Prostate gland (tissue), 2 donors: Measurements from ENCODE around the gene TP53I11. TPM values are rescaled to one million over a fixed set of nuclear protein-coding genes. Genes with fewer than 3 reads are reported as not detected.

ENCODE experiments used
- DNase-seq: peaks from one replicate; pipeline ENCODE4 v3.0.0-alpha.2; 2019; ENCODE audit warnings: low spot score
- H3K27ac ChIP-seq, 2 donors: fragments of 200-600 bp; sonication (generic); 2 replicates each; pipeline ENCODE4 v1.5.1; 2017 to 2019
- H3K27me3 ChIP-seq: fragments of 200-600 bp; sonication (generic); replicated peaks from 2 replicates; pipeline ENCODE4 v1.5.1; 2019; ENCODE audit not compliant: insufficient read depth
- H3K36me3 ChIP-seq, 2 donors: fragments of 200-600 bp; sonication (generic); 1 replicate in 1 of 2; 2 replicates in 1 of 2; pipeline versions ENCODE4 v1.5.1 to v1.8.1; 2017 to 2019
- H3K4me1 ChIP-seq: fragments of 200-600 bp; sonication (generic); replicated peaks from 2 replicates; pipeline ENCODE4 v1.5.1; 2019
- H3K4me3 ChIP-seq, 2 donors: fragments of 200-600 bp; sonication (generic); 2 replicates each; pipeline ENCODE4 v1.5.1; 2017 to 2019
- H3K9me3 ChIP-seq: fragments of 200-600 bp; sonication (generic); 2 replicates; pipeline ENCODE4 v1.5.1; 2017
- POLR2A ChIP-seq: fragments of 450-650 bp; IDR thresholded peaks from one replicate; pipeline ENCODE4 v1.6.1; 2016; ENCODE audit warnings: antibody characterized with exemption, mild to moderate bottlenecking
- POLR2AphosphoS5 ChIP-seq: sonication (generic); formaldehyde crosslinking; IDR thresholded peaks from one replicate; pipeline ENCODE4 v1.6.1; 2017; ENCODE audit warnings: antibody characterized with exemption
- WGBS: methylation state at CpG from one replicate; pipeline ENCODE4 v1.1.5; 2018; 5-methylcytosine and 5-hydroxymethylcytosine counted together
- intact Hi-C: fragments of 100-400 bp; cut with DNase I; formaldehyde crosslinking; loops from one replicate; pipeline ENCODE4 v1.14.2; 2022
- total RNA-seq, 2 donors: library from RNA; depleted of rRNA; stranded (reverse); fragments of >200 nt; gene quantifications; one replicate each; pipeline ENCODE4 v1.1.0, GENCODE V29; 2016
- TF ChIP-seq, protein P1 (sequence below), 4 experiments: fragments of 200-600 bp in 2 of 4; fragments of 450-650 bp in 2 of 4; sonication (generic) in 2 of 4; IDR thresholded peaks; 1 replicate in 3 of 4; 2 replicates in 1 of 4; pipeline ENCODE4 v1.5.1; 2016 to 2019; ENCODE audit warnings: antibody characterized with exemption in 4 of 4, mild to moderate bottlenecking in 2 of 4, moderate library complexity in 2 of 4

Gene TP53I11
- total RNA-seq, 2 donors from 2014 or later = 72.0 to 115 TPM

DNA sequence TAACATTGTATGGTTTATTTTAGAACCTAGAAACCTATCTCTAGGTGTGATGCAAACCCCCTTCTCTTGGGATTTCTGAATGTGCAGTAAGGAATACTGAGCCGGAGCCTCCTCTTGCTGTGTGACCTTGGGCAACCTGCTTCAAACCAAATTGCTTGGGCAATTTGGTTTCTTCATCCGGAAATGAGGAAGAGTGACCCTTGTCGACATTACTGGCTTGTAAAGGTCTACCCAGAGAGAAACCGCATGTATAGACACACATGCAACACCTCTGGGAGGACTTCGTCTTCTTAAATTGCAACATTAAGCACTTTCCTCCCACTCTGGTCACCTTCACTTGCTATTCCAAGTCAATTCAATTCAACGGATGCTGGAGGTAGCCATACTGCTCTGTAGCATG, 19.6 kb upstream of the TP53I11 start:
- H3K4me3 ChIP-seq = no peak overlapping the region
- no peaks in the 10 kb centered on the region for H3K4me1 ChIP-seq
- H3K27me3 ChIP-seq = no peaks in the 10 kb centered on the region
- WGBS = 81% methylated on average over 6 of the region's 6 CpGs
- intact Hi-C loops = no loop called here
- TF ChIP-seq POLR2AphosphoS5 (no peak), POLR2A (no peak)
- TF ChIP-seq, protein P1, sequence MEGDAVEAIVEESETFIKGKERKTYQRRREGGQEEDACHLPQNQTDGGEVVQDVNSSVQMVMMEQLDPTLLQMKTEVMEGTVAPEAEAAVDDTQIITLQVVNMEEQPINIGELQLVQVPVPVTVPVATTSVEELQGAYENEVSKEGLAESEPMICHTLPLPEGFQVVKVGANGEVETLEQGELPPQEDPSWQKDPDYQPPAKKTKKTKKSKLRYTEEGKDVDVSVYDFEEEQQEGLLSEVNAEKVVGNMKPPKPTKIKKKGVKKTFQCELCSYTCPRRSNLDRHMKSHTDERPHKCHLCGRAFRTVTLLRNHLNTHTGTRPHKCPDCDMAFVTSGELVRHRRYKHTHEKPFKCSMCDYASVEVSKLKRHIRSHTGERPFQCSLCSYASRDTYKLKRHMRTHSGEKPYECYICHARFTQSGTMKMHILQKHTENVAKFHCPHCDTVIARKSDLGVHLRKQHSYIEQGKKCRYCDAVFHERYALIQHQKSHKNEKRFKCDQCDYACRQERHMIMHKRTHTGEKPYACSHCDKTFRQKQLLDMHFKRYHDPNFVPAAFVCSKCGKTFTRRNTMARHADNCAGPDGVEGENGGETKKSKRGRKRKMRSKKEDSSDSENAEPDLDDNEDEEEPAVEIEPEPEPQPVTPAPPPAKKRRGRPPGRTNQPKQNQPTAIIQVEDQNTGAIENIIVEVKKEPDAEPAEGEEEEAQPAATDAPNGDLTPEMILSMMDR (IDR thresholded peaks at IDR 0.05) = no peak
- H3K27ac ChIP-seq = no peak overlapping the region
- H3K9me3 ChIP-seq = no peaks in the 10 kb centered on the region
- no peaks in the 10 kb centered on the region for H3K36me3 ChIP-seq
- DNase-seq = no peak

DNA sequence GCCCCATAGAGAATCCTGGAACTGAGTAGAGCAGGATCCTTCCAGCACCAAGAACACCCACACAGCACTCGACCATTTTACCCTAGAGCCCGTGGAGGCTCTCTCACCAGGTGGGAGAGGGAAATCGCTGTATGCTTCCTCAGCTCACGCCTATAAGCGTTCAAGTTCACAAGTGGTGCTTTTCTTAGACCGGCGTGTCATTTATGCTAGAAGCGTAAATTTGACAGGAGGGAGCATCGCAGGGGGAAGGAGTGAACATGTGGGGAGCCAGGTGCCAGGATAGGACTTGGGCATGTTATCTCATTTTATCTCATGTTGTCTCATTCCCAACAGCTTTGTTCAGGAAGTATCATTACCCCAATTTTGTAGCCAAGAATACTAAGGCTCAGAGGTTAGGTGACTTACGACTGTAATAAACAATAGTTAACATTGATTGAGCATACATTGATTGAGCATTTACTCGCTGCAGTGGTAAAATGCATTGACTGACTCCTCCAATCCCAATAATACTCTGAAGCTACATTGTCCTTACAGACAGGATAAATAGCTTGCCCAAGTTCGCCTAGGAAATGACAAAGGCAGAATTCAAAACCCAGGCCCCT, 19.1 kb upstream of the TP53I11 start:
- intact Hi-C loops = no loop called here
- no peaks in the 10 kb centered on the region for H3K4me1 ChIP-seq
- TF ChIP-seq, protein P1 (IDR thresholded peaks at IDR 0.05) = no peak
- no peak for TF ChIP-seq POLR2AphosphoS5
- TF ChIP-seq POLR2A = no peak
- 86% methylated on average over 12 of the region's 12 CpGs for WGBS
- H3K27me3 ChIP-seq = no peaks in the 10 kb centered on the region
- H3K4me3 ChIP-seq = no peak overlapping the region
- H3K27ac ChIP-seq = no peak overlapping the region
- no peaks in the 10 kb centered on the region for H3K9me3 ChIP-seq
- no peaks in the 10 kb centered on the region for H3K36me3 ChIP-seq
- DNase-seq = no peak

DNA sequence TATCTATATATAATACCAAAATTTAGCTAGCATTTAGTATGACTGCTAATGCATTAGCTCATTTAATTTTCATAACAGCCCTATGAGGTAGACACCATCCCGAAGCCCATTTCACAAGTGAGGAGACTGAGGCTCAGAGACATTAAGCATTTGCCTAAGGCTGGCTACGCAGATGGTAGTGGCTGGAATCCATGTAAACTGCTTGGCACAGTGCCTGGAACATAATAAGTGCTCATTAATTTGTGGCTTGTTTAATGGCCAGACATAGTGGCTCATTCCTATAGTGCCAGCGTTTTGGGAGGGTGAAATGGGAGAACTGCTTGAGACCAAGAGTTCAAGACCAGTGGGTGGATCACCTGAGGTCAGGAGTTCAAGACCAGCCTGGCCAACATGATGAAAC, 17.8 kb upstream of the TP53I11 start:
- no peak for TF ChIP-seq POLR2AphosphoS5
- TF ChIP-seq, protein P1 (IDR thresholded peaks at IDR 0.05) = no peak
- no peak for TF ChIP-seq POLR2A
- Histone ChIP-seq H3K27ac (no peak overlapping the region), H3K36me3 (no peaks in the 10 kb centered on the region), H3K4me3 (no peak overlapping the region), H3K4me1 (no peaks in the 10 kb centered on the region), H3K27me3 (no peaks in the 10 kb centered on the region), H3K9me3 (no peaks in the 10 kb centered on the region)
- DNase-seq = no peak
- intact Hi-C loops = no loop called here
- WGBS = 64% methylated on average over 3 of the region's 3 CpGs

DNA sequence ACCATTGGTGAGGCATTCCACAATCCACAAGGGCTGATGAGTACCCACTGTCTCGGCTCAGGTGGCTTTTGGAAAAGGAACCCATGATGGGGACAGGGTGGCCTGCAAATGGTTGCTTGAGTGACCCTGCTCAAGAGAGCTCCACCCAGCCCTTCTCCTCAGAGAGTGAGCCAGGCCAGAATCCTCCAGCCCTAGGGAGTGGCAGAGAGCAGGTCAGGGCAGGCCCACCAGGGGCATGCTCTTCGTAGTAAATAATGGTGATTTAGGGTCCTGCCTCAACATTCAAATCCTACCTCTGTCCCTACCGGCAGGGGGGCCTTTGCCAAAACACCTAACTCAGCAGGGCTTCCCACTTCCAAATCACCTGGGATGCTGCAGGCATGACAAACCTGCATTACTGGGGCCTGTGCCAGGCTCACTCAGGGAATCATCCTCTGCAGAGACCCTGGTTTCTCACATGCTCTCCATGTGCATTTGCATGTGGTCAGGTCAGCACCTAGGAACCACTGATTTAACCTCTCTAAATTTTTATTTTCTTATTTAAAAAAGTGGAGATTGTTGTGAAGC, 17.3 kb upstream of the TP53I11 start:
- no peak for DNase-seq
- Histone ChIP-seq H3K4me3 (no peak overlapping the region), H3K9me3 (no peaks in the 10 kb centered on the region), H3K27me3 (no peaks in the 10 kb centered on the region), H3K4me1 (no peaks in the 10 kb centered on the region), H3K36me3 (no peaks in the 10 kb centered on the region), H3K27ac (no peak overlapping the region)
- WGBS = 57% methylated on average over 3 of the region's 3 CpGs
- intact Hi-C loops = no loop called here
- TF ChIP-seq, protein P1 (IDR thresholded peaks at IDR 0.05) = no peak
- no peak for TF ChIP-seq POLR2AphosphoS5
- TF ChIP-seq POLR2A = no peak

DNA sequence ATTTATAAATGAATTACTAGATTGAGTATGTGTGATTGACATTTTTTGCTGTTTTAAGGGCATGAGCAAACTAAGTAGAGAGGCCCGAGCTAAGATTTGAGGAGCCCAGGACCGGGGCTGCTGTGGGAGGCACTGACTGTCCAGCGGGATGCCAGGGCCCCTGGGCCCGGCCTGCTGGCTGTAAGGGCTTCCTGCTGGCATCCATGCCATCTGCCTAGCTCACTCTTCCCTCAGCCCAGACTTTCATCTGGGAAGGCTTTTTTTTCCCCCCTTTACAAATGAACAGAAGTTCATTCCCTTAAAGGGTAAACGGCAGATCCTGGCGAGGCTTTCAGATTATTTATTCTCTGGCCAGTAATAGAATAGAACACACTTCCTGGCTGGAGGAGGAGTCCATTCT, 16.0 kb upstream of the TP53I11 start:
- WGBS = 70% methylated on average over 6 of the region's 6 CpGs
- intact Hi-C loops = no loop called here
- Histone ChIP-seq H3K4me1 (no peaks in the 10 kb centered on the region), H3K27ac (no peak overlapping the region), H3K36me3 (no peaks in the 10 kb centered on the region), H3K4me3 (no peak overlapping the region), H3K9me3 (no peaks in the 10 kb centered on the region), H3K27me3 (no peaks in the 10 kb centered on the region)
- DNase-seq = no peak
- TF ChIP-seq POLR2A (no peak), POLR2AphosphoS5 (no peak)
- TF ChIP-seq, protein P1 (IDR thresholded peaks at IDR 0.05) = no peak
